ENCODE data around the gene ACTN3.

ACTN3 gene

GRCh38 chr11:66545701-66546367, 869 bp upstream of the ACTN3 start, which contains the start of gene ZDHHC24:
TSS of gene ZDHHC24 (minus strand) at chr11:66546048. CDS start at chr11:66546003, 45 bp downstream.
- peak; percentile 92 for DNase-seq

- no peak for DNase-seq
Observed at GRCh38 chr11:66546966-66547661, 411 bp downstream of the ACTN3 start.

GRCh38 chr11:66547662-66548009, 933 bp downstream of the ACTN3 start:
- DNase-seq = no peak

GRCh38 chr11:66548041-66548440, 1.3 kb downstream of the ACTN3 start:
- DNase-seq = no peak

- DNase-seq = no peak
Observed at GRCh38 chr11:66548774-66549630, 2.3 kb downstream of the ACTN3 start.

- no peak for DNase-seq
Observed at GRCh38 chr11:66549696-66550095, 3.0 kb downstream of the ACTN3 start.

GRCh38 chr11:66550887-66551286, 4.2 kb downstream of the ACTN3 start:
- no peak for DNase-seq

GRCh38 chr11:66554602-66555001, 7.9 kb downstream of the ACTN3 start:
- no peak for DNase-seq

- no peak for DNase-seq
Observed at GRCh38 chr11:66555416-66555815, 8.7 kb downstream of the ACTN3 start.

- no peak for DNase-seq
Observed at GRCh38 chr11:66556086-66556485, 9.4 kb downstream of the ACTN3 start.

GRCh38 chr11:66557733-66558326, 11.1 kb downstream of the ACTN3 start:
- DNase-seq = no peak

- peak; percentile 50 for DNase-seq
Observed at GRCh38 chr11:66559142-66559865, 12.6 kb downstream of the ACTN3 start.

- DNase-seq = no peak
Observed at GRCh38 chr11:66559866-66560676, 13.4 kb downstream of the ACTN3 start.

- DNase-seq = no peak
Observed at GRCh38 chr11:66561178-66561974, 14.7 kb downstream of the ACTN3 start.

GRCh38 chr11:66561975-66562248, 15.2 kb downstream of the ACTN3 start:
- DNase-seq = no peak

GRCh38 chr11:66562275-66562674, 15.6 kb downstream of the ACTN3 start:
- DNase-seq = no peak

GRCh38 chr11:66562907-66563583, 16.3 kb downstream of the ACTN3 start:
- no peak for DNase-seq

GRCh38 chr11:66563832-66564231, 17.1 kb downstream of the ACTN3 start:
- no peak for DNase-seq

- DNase-seq = no peak
Observed at GRCh38 chr11:66564538-66564937, 17.8 kb downstream of the ACTN3 start.

GRCh38 chr11:66564984-66565383, 18.3 kb downstream of the ACTN3 start:
- no peak for DNase-seq

Measured in CD4-positive, alpha-beta T cell treated with Interleukin-10 for 1 hour (primary cell).